GM21447 (cell line): ENCODE measurements around the gene RBKS.
A peak's percentile ranks its signal among the peaks of the same experiment; 100 is the strongest.
"Not testable (repeated sequence)": the region's sequence is repeated elsewhere in the genome, so short reads cannot be mapped to it uniquely, and the experiment has no call there.

Experiments
- ATAC-seq: cut with Tn5 transposase; IDR thresholded peaks from one replicate; pipeline ENCODE4 v1.9.1; 2021; ENCODE audit not compliant: unreplicated experiment

The RBKS gene

GRCh38 chr2:27771202-27771547 is 119.0 kb downstream of the RBKS start:
- ATAC-seq: peak; percentile 5

GRCh38 chr2:27766287-27766661 is 123.9 kb downstream of the RBKS start:
- ATAC-seq: no peak

- ATAC-seq: no peak
Observed at GRCh38 chr2:27765621-27766286, 124.4 kb downstream of the RBKS start.

GRCh38 chr2:27764526-27764925 is 125.7 kb downstream of the RBKS start:
- not testable (repeated sequence) for ATAC-seq

GRCh38 chr2:27763907-27764267 is 126.3 kb downstream of the RBKS start:
- no peak for ATAC-seq

GRCh38 chr2:27762951-27763906 is 127.0 kb downstream of the RBKS start:
- no peak for ATAC-seq

- no peak for ATAC-seq
Observed at GRCh38 chr2:27756544-27757498, 133.4 kb downstream of the RBKS start.

- ATAC-seq: no peak
Observed at GRCh38 chr2:27756091-27756490, 134.1 kb downstream of the RBKS start.

GRCh38 chr2:27754831-27755230 is 135.4 kb downstream of the RBKS start:
- ATAC-seq: no peak

- no peak for ATAC-seq
Observed at GRCh38 chr2:27754138-27754588, 136.0 kb downstream of the RBKS start.

GRCh38 chr2:27752551-27753237 is 137.5 kb downstream of the RBKS start:
- ATAC-seq: no peak

GRCh38 chr2:27751377-27751776 is 138.8 kb downstream of the RBKS start:
- ATAC-seq: no peak

GRCh38 chr2:27748803-27749554 is 141.2 kb downstream of the RBKS start:
- not testable (repeated sequence) for ATAC-seq

GRCh38 chr2:27747827-27748352 is 142.3 kb downstream of the RBKS start:
- ATAC-seq: no peak

- no peak for ATAC-seq
Observed at GRCh38 chr2:27746325-27746724, 143.9 kb downstream of the RBKS start.

- ATAC-seq: not testable (repeated sequence)
Observed at GRCh38 chr2:27745494-27745893, 144.7 kb downstream of the RBKS start.

- no peak for ATAC-seq
Observed at GRCh38 chr2:27742571-27742970, 147.6 kb downstream of the RBKS start.

GRCh38 chr2:27741673-27742072 is 148.5 kb downstream of the RBKS start:
- no peak for ATAC-seq

GRCh38 chr2:27739058-27739373 is 151.2 kb downstream of the RBKS start:
- ATAC-seq: no peak
